ENCODE results near the gene TMEM143. TPM values are rescaled to one million over a fixed set of nuclear protein-coding genes. Genes with fewer than 3 reads are reported as not detected.

TMEM143 gene
- total and polyA plus RNA-seq, 2 of the 8 experiments (the other 6 are each of a cell fraction or from before 2014, with no cell fraction given): 14.2 to 19.1 TPM

DNA sequence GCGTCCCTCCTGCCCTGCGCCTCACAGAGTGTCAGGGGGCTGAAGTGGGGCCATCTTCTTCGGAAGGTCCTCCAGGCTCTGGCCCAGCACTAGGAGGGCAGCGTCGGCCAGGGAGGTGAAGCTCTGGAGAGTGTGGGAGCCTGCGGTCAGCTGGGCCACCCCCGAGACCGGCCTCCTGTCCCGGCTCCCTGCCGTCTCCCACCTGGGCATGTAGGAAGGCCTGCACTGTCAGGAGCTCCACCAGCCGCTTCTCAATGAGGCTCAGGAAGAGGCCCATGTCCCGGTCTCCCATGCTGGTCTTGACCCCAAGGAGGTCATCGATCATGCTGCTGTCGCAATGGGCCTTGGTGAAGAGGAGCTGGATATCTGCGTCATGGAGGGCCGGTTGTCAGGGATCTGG, 65.8 kb downstream of the TMEM143 start (continued):
- no peak for TF ChIP-seq SIN3A (conservative IDR thresholded peaks at IDR 0.05 in 1 of 2, IDR thresholded peaks at IDR 0.05 in 1 of 2; ENCODE audit: low read depth in 1 of 2, low read length in 2 of 2)
